ENCODE data around the gene ATXN7L1.

ATXN7L1 gene, protein sequence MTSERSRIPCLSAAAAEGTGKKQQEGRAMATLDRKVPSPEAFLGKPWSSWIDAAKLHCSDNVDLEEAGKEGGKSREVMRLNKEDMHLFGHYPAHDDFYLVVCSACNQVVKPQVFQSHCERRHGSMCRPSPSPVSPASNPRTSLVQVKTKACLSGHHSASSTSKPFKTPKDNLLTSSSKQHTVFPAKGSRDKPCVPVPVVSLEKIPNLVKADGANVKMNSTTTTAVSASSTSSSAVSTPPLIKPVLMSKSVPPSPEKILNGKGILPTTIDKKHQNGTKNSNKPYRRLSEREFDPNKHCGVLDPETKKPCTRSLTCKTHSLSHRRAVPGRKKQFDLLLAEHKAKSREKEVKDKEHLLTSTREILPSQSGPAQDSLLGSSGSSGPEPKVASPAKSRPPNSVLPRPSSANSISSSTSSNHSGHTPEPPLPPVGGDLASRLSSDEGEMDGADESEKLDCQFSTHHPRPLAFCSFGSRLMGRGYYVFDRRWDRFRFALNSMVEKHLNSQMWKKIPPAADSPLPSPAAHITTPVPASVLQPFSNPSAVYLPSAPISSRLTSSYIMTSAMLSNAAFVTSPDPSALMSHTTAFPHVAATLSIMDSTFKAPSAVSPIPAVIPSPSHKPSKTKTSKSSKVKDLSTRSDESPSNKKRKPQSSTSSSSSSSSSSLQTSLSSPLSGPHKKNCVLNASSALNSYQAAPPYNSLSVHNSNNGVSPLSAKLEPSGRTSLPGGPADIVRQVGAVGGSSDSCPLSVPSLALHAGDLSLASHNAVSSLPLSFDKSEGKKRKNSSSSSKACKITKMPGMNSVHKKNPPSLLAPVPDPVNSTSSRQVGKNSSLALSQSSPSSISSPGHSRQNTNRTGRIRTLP

DNA sequence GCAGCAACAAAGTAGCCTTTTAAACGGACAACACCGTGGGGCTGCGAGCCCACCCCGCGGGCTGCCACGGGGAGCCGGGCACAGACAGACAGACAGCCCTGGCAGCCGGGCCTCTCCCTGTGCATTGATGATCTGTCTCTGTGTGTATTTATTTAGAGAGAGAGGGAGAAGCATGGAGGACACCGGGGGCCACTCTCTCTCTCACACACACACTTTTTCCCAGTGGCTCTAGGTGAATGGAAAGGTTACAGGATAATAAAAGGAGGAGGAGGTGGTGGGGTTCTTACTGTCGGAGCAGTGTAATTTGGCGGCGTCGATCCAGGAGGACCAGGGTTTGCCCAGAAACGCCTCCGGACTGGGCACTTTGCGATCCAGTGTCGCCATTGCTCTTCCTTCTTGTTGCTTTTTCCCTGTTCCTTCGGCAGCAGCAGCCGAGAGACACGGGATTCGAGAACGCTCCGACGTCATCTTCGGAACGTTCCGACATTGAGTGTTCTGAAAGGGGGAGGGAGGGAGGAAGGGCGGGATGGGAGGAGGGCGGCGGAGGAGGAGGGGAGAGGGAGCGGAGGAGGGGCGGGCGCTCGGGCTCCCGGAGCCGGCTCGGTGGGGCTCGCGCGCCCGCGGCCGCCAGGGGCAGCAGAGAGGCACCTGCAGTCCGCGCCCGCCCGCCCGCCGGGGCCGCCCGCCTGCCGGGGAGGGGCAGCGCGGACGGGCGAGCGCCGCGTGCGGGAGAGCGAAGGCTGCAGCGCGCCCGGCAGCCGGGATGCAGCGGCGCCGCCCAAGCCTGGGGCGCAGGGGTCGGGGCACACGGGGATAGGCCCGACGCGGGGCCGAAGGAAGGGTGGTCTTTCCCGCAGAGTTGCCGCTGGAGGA, at the start of gene ATXN7L1:
Gene ATXN7L1 (minus strand): TSS at position 509 of the 873 bp plus-strand sequence. CDS start 41 bp downstream, at position 468.
- peak; percentile 77 for DNase-seq

DNA sequence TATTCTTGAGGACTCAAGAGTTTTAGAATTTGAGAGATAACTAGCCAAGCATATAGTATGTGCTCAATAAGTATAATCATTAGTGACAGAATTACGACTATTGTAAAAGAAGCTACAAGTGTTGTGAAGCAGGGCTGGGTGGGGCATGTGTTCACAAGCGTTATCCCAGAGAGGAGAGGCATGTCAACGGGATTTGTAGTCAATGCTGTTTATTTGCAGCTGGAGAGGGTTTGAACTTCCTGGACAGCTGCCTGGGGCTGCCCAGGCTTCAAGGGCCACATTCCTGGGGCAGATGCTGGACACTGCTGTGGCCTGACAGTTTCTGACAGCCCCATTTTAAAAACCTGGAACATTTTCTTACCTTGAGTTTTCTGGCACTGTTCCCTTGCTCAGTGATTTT, 49.7 kb upstream of the ATXN7L1 start:
- no peak for DNase-seq

DNA sequence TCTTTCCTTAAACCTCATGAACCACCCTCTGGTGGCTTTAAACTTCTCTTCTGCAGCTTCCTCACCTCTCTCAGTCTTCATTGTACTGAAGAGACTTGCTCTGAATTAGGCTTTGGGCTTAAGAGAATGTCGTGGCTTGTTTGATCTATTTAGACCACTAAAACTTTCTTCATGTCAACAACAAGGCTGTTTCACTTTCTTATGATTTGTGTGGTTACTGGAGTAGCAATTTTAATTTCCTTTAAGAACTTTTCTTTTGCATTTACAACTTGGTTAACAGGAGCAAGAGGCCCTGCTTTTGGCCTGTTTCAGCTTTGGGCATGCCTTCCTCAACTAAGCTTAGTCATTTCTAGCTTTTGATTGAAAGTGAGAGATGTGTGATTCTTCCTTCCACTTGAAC, 48.5 kb upstream of the ATXN7L1 start:
- DNase-seq: no peak

DNA sequence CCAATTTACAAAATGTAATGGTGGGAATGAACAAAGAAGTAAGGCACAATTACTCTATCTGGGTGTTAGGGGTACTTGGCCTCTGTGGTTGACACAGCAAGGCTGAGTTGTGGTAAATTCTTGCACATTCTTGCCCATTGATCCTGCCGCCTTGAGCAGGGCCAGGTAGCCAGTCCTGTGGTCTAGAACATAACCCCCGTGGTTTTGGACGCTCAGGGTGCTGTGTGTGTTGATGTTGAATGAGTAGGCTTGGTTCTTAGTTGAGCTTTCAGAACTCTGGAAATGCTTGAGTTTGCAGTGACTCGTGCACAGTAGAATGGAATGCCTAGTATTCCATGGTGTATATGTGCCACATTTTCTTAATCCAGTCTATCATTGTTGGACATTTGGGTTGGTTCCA, 44.4 kb upstream of the ATXN7L1 start:
- DNase-seq: no peak

DNA sequence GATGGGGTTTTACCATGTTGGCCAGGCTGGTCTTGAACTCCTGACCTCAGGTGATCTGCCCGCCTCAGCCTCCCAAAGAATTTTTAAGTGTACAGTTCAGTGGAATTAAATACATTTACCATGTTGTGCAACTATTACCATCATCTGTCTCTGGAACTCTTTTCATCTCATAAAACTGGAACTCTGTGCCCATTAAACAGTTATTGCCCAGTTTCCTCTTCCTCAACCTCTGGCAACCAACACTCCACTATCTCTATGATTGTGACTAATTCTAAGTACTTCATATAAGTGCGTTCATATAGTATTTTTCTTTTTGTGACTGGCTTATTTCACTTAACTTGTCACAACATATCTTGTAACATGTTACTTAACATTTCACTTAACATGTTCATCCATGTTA, 41.3 kb upstream of the ATXN7L1 start:
- DNase-seq: no peak

DNA sequence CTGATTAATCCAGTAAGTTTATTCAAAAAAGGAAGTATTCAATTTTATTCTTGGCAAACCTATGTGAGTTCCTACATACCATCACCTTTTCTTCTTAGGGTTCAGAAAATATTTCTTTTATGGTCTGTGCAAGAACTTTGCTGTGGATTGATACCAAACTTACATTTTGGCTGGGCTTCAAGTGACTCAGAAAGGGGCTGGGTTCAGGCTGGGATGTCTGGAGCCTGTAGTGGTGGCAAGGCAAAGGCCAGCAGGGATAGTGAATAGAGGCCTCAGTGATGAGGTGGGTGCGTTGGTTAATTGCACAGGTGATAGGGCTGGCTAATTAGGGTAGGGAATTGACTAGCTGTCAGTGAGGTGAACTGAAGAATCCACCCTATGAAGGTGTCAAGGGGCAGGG, 40.2 kb upstream of the ATXN7L1 start:
- no peak for DNase-seq

DNA sequence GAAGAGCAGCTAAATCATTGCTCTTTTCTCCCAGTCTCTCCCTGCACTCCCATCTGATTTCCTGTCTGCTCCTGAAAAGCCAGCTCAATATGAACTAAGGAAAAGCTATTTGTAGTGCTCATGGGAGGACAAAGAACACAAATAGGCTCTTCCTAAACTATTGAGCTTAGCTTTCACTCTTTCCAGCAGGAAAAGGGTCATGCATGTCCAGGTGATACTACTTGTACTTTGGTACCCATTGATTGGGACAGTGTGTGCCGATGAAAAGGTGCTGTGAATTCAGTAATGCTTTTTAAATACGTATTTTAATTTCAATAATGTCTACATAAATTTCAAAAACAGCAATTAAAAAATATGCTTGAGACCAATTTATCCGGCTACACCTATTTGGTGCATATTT, 37.5 kb upstream of the ATXN7L1 start:
- no peak for DNase-seq

DNA sequence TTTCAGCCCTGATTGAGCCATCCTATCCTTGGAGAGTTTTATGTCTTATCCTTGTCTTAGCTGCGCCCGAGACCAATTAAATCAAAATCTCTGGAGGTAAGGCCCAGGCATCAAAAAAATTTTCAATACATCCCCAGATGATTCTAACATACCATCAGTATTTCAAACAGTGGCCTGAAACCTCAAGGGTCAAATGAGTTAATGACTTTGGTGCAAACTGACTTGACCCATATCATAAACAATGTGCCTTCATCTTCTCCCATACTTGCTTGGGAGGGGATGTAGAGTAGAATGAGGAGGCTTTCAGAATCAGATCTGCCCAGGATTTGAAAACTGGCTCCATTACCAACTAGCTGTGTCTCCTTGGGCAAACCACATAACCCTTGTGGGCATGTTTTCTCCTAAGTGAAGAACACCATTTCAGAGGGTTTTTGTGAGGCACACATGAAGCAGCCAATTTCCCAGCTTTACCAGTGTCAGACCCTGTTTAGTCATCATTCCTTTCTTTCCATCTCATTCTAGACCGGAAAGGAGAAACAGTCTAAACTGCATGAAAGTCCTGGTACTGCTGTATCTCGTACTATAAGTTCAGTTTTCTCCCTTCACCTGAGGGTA, 35.7 kb upstream of the ATXN7L1 start:
- no peak for DNase-seq

DNA sequence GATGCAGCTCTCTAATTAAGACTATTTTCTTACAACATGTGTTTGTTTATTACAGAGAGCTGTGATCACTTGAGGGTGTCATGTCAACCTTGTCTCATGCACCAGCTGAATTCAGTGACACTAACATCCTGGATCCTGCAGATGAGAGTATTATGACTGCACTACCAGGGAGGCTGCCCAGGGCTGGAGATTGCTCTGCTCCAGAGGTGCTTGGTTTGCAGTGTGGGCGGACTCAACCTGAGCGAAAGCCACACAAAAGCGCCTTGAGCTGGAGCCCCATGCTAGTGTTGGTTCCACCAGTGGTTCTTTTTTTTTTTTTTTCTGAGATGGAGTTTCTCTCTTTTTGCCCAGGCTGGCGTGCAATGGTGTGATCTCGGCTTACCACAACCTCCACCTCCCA, 33.8 kb upstream of the ATXN7L1 start:
- no peak for DNase-seq

DNA sequence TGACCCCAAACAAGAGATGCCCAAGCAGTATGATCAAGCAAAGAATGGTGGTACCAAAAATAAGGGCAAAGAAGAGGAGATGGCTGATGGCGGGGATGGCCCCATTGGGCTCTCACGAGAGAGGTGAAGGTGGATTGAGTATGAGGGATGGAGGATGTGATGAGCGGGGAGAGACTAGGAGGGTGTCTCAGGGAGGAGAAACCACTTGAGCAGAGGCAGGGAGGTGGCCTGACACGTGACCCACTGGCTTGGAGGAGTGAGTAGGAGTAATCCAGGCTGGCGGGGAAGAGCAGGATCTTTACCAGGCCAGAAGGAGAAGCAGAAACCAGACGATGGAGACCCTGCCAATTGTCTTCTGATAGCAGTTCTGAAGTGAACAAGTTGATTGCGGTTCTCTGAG, 33.3 kb upstream of the ATXN7L1 start:
- no peak for DNase-seq

DNA sequence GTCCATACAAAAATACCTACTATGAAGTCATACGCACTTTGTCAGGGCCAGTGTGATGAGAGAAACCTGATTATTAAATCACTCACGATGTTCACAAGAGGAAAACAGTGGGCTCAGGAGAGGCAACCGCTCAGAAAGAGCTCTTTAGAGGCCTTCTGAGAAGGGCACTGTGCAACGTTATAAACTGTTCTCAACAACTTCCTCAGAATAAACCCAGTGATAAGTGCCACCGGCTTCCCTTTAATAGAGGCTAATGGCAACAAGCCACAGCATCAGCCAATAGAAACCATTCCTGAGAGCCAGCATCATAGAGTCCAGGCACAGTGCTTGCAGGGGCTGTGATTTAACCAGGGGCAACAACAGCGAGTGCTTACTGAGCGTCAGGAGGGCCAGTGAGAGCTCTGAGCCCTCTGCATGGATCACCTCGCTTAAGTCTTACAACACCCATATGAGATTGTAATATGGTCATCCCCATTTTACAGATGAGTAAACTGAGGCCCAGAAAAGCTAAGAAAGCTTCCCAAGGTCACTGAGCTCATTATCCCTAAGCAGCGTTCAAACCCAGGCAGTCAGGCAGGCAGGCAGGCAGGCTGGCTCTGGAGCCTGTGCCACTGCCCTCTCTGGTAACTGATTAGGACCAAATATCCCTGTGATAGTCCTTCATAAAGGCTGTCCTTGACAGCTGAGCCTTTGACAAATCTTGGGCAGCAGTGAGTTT, 30.9 kb upstream of the ATXN7L1 start:
- no peak for DNase-seq

DNA sequence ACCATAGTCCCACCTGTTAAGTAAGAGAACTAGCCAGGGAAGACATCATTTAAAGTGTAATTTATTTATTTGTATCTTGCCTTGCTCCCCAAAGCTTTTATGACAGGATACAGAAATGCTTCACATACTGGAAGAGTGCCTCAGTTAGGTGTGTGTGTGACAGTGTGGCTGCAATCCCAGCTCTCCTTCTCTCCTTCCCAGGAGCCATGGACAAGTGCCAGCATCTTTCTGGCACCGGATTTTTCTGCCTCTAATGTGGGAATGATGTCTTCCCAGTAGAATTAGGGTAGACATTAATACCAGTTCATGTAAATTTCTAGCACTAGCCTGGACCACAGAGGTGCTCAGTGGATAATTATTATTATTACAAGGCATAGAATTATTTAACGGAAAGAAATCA, 30.3 kb upstream of the ATXN7L1 start:
- no peak for DNase-seq

DNA sequence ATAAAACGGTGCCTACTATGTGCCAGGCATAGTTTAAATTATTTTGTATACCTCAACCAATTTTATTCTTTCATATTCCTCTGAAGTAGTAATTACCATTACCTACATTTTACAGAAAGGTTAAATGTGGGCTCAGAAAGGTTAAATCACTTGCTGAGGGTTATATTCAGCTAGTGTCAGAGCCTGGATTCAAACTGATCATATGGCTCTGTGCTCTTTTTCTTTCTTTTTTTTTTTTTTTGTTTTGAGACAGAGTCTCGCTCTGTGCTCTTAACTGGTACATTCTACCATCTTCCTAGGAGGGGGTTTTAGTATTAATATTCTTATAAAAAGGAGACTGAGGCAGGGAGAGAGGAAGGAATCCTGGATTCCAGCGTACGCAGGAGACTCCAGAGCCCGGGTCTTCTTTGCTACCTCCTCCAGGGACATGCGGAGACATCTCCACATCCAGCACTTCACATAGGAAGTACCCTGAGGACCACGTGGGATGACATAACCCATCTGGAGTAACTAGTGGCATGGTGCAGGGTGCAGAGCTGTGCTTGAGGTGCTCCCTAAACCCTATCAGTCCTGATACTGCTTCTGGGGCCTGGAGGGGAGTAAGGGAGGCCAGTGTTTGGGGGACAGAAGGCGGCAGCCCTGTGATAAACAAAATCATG, 29.6 kb upstream of the ATXN7L1 start:
- no peak for DNase-seq

DNA sequence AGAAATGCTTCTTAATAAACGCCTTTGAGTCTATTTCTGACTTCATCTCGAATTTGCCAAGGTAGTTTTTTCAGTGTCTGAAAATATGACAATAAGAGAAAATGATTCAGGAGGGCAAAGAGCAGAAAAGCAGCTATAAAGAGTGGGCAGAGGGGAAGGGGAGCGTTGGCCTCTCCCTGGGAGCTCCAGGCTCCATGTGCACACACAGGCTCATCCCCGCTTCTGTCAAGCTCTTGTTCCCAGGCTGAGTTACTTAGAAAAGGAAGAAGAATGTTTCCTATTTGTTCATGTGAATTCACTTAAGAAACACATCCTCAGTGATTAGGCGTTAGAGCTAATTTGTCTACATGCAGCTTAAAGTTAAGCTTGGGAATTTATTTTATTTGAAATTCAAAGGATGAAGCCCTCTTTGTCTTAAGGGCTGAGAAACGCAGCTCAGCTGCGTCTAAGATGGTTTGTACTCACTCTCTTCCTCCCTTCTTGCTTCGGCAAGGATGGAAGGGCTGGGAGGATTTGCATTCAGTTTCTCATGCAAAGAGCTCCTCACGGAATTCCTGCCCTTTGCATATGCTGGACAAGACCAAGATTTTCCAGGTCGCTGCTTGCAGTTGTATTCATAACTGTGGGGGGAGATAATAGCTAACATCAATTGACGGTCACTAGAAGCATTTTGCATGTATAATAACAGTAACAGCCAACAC, 29.0 kb upstream of the ATXN7L1 start:
- DNase-seq: no peak

DNA sequence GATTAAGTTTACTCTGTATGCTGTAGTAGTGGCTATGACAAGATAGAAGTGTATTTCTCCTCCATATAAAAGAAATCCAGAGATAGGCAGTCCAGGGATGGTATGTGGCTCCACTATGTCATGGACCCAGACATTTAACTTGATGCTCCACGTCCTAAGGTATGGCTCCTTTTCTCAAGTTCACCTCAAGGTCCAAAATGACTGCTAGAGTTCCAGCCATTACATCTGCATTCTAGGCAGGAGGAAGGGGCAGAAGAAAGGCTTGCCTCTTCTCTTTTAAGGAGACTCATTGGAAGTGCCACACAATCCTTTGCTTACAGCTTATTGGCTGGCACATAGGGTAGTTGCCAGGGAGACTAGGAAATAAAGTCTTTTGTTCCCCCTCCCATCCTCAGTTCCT, 27.7 kb upstream of the ATXN7L1 start:
- DNase-seq: no peak

DNA sequence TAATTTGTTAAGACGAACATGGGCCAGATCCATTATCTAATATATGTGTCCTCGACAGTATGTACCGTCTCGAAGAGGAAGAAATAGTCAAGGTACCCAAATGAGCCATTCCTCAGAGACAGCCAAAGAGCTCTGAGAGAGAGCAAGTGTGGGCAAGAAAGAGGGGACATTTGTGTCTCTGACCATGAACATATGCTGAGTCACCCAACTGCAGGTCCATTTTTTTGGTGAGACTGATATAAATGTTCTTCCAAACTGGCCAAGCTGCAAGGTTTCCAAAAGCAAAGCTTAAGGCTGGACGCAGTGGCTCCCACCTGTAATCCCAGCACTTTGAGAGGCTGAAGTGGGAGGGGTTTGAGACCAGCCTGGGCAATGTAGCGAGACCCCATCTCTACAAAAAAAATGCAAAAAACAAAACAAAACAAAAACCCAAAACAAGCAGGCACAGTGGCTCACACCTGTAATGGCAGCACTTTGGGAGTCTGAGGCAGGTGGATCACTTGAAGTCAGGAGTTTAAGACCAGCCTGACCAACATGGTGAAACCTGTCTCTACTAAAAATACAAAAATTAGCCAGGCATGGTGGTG, 26.0 kb upstream of the ATXN7L1 start:
- DNase-seq: no peak

DNA sequence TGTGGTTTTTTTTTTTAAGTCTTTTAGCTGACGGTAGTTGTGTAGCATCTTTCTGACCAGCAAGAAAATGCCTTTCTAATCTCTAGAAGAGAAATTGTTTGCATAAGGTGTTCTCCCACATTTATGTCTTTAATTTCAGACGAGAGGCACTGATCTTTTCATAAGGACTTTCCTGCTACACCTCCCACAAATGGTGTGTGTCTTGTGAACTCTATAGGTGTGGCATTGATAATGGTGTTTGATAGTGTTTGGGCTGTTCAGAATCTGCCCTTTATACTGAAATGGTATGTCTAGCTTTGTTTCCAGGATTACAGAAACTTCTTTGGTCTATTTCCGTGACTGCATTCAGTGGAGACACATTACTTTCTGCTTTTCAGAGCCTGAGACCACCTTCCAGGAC, 21.6 kb upstream of the ATXN7L1 start:
- no peak for DNase-seq

DNA sequence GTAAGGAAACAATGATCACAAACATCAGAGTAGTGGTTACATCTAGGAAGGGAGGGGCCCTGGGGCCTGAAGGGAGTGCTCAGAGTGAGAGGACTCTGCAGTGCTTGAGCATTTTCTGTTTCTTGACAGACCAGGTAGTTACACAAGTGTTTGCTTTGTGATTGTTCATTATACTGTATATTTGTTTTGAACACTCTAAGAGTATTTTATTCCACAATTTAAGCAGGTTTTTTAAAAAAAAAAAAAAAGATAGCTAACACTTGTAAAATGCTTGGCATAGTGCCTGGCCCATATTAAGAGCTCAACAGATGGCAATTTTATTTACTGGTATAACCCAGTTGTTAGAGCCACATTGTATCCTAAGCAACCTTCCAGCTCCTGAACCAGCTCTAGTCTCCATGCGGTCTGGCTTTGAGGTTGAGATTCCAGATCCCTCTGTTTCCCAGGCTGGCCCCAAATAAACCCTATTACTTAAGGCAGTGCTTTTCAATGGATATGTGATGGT, 20.1 kb upstream of the ATXN7L1 start:
- peak; percentile 56 for DNase-seq

DNA sequence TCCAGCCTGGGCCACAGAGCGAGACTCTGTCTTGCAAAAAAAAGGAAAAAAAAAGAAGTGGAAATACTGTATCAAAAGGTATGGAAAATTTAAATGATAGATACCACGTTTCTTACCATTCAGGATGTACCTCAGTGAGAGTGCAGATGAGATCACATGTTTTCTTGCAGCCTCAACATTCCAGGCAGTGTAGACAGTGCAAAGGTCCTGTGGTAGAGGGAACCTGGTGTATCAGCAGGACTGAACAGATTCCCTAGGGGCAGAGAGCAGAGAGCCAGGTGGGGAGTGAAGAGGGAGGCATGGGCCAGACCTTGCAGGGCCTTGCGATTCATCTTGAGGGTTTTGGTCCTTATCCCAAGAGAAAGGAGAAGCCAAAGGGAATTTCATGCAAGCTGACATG, 17.7 kb upstream of the ATXN7L1 start:
- no peak for DNase-seq

DNA sequence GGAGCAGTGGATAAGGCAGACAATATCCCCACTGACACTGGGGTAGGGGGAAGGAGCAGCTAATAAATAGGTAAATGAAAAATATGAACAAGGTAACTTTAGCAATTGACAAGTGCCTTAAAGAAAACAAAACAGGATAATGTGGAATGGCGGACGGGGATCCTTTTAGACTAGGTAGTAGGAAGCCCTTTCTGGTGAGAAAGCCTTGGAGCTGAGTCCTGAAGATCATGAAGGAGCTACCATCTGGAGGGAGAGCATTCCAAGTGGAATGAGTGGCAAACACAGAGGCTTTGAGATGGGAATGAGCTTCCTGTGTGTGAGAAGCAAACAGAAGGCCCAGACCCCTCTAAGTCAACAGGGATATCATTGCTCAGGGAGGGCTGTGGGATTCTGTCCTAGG, 16.0 kb upstream of the ATXN7L1 start:
- no peak for DNase-seq

All from NCI-H510A (cell line).